Measurements from ENCODE around the gene AOPEP.

The AOPEP gene

DNA sequence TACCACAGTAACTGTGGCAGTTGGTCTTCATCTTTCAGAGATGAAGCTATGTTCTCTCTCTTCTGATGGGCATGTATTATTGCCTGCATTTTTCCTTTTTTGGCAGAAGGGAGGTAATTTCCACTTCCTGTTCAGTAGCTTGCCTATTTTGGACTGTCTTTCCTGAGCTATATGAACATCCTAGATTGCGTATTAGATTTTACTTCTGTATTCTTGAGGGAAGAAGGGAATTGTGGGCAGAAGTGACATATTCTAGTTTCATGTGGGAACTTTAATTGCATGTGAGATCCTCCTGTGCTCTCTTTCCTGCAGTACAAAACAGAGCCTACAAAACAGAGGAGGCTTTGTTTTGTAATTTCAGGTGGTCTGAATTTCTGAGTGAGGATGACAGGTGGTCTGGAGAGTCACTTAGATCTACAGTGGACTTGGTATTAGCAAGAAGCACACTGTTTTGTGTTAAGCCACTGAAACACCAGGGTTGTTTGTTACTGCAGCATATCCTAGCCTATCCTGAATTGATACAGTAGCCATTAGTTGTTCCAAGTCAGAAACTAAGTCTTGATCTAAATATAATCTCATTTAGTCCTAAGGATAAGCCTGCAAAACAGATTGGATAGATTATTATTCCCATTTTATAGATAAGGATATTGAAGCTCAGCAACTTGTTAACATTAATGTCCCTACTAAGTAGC lies 68.1 kb downstream of the AOPEP start:
- peak; percentile 25 to 76 (median 51) for DNase-seq

GRCh38 chr9:94796687-94797086 lies 70.2 kb downstream of the AOPEP start:
- no peak for DNase-seq

GRCh38 chr9:94798201-94798600 lies 71.7 kb downstream of the AOPEP start:
- no peak for DNase-seq

GRCh38 chr9:94798708-94799107 lies 72.2 kb downstream of the AOPEP start:
- DNase-seq = no peak

- no peak for DNase-seq
Observed at GRCh38 chr9:94799578-94800264, 73.2 kb downstream of the AOPEP start.

GRCh38 chr9:94800424-94801117 lies 74.1 kb downstream of the AOPEP start:
- DNase-seq = no peak

DNA sequence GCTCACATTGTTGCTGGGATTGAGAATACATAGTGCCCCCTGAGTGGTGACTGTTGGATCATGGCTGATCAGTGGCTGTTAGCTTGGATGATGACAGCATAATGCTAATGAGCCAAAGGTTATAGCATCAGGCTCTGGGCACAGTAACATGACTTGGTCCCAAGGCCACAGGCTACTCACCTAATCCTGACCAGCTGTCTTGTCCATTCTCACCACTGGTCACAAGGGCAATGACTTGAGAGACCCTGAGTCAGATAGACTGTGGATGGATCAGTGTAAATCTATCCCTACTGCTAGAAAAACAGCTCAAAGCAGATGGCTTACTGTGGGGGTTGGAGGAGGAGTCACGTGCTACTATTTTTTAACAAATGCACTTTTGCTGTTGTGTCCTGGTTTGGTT lies 74.7 kb downstream of the AOPEP start:
- no peak for DNase-seq

GRCh38 chr9:94801681-94802080 lies 75.2 kb downstream of the AOPEP start:
- DNase-seq = no peak

GRCh38 chr9:94802251-94802650 lies 75.8 kb downstream of the AOPEP start:
- no peak for DNase-seq

GRCh38 chr9:94802793-94803192 lies 76.3 kb downstream of the AOPEP start:
- DNase-seq = no peak

GRCh38 chr9:94804316-94804715 lies 77.8 kb downstream of the AOPEP start:
- no peak for DNase-seq

GRCh38 chr9:94805051-94805489 lies 78.6 kb downstream of the AOPEP start:
- DNase-seq = peak in 2 of 4 experiments; percentile 9 to 20

DNA sequence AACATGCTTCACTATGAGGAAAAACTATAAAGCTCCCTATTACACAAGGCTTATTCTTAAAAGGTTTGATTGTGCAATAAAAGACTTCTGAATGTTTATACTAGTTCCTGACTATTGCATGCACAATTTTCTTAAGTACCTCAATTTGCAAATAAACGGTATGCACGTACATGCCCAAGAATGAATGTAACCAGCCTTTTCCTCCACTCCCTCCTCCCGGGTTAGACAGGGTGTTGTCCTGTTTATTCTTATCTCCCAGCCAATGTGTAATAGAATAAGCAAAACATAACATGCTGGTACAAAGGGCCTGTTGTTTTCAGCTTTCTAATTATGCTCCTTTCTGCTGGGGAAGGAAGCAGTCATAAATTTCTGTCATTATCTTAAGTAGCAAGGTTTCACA lies 79.1 kb downstream of the AOPEP start:
- peak in 2 of 4 experiments; percentile 52 to 66 for DNase-seq

- no peak for DNase-seq
Observed at GRCh38 chr9:94806307-94806893, 79.9 kb downstream of the AOPEP start.

GRCh38 chr9:94807556-94807955 lies 81.1 kb downstream of the AOPEP start:
- no peak for DNase-seq

DNA sequence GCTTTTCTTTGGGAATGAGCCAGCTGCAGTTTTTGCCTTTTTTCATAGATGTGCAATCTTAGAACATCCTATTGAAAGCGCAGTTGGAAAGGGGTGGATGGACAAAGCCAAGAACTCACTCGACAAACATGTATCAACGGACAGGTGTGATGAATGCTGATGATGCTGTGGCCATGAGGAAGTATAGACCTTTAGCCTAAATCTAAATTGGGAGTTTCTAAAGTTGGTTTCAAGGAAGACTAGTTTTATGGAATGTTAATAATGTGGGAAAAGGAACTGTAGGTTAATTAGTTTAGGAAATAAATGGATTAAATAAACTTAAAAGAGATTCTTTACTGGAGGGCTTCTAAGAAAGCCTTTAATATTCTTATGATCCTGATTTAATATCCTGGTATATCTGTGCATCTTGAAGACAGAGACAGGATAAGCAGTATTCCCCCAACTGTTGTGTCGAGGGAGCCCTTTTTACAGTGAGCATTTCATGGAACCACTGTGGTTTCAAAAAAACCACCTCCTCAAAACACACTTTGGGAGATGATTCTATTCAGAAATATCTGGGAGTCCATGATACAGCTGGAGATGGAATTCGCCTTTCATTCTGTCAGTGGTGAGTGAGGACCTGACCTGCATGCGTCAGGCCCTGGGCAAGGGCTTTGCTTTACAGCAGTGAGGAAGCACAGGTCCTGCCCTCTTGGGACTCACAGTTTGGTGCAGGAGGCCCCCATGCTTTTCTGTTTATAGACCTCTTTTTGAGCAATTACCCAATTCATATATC lies 82.6 kb downstream of the AOPEP start:
- no peak for DNase-seq

DNA sequence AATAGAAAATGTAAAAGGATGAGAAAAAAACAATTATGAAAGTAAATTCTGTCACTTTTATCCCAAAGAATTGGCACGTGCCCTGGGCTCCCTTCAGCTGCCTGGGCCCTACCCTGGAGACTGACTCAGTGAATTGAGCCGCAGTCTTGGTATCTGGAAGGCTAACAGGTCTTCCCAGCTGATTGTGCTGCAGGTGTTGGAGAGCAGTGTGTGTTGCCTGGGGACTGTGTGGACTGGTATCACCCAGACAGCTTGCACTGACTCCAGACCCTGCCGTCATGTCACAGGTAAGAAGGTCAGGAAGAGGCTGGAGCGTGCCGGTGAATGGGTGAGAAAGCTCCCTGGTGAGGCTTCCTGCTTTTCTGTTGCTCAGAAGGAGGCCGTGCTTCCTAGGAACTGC lies 83.3 kb downstream of the AOPEP start:
- DNase-seq = no peak

- no peak for DNase-seq
Observed at GRCh38 chr9:94811074-94811473, 84.6 kb downstream of the AOPEP start.

- DNase-seq = no peak
Observed at GRCh38 chr9:94812343-94812742, 85.8 kb downstream of the AOPEP start.

GRCh38 chr9:94813379-94813778 lies 86.9 kb downstream of the AOPEP start:
- no peak for DNase-seq

DNA sequence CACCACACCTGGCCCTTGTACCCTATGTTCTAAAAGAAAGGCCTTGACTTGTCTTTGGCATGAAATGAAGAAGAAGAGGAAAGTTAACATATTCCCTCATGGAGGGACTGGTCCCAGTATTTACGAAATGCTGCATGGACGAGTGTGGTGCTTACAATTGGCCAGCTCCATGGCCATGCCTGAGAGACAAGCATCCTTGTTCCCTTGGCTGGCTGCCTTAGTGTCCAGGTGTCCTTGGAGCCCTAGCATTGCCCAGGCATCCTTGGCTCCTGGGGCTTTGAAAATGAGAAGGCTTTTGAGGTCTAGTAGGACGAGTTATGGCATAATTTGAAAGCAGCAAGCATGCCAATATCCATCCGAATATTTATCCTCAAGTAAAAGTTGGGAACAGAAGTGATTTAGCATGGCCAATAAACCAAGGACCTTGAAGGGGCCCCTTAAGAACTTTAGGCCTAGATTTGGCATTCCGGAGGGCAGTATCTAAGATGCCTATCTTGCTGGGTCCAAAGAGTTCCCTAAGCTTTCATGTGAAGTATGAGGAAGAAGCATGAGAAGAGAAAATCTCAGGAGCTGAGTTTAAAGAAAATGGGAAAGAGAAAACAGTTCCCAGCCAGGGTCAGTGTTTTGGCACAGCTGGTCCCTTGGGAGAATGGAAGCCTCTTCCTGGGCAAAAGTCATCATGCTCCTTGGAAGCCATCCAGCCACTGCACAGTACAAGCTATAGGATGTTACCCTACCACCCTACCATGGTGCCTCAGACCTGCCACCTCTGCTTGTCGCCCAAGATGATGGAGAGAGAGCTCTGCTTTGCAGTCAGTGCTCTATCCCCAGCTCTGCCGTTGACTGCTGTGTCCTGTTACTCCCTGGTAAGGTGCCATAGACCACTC lies 91.0 kb downstream of the AOPEP start:
- no peak for DNase-seq

DNA sequence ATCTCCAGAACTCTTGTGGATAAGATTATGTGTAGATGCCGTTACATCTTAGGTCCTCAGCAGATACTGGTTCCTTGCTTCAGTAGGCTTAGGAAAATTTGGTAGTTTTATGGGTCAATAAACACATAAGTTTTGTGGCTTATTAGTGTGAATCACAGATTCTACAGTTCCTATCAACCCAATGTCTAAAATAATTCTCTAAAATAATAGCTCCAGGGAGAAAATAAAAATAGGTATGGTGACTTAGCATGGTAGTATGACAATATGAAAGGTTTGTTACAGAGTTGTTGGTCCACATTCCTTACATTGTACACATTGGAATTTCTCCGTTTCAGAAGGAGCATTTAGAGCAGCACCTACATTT lies 91.7 kb downstream of the AOPEP start:
- no peak for DNase-seq
